ENCODE measurements around the gene TRAF5.
"Not testable (repeated sequence)": the region's sequence is repeated elsewhere in the genome, so short reads cannot be mapped to it uniquely, and the experiment has no call there.

Gene TRAF5

GRCh38 chr1:211326528-211327345 is at the start of gene TRAF5:
TRAF5 (plus strand) TSS chr1:211326833; CDS start chr1:211353240, 26,407 bp downstream.
- peak; percentile 80 for DNase-seq (ENCODE audit: low spot score)

- no peak for DNase-seq (ENCODE audit: low spot score)
Measured at GRCh38 chr1:211279340-211279739, 47.3 kb upstream of the TRAF5 start.

- DNase-seq (ENCODE audit: low spot score): no peak
Measured at GRCh38 chr1:211280910-211281309, 45.7 kb upstream of the TRAF5 start.

GRCh38 chr1:211281320-211282022 is 45.2 kb upstream of the TRAF5 start:
- DNase-seq (ENCODE audit: low spot score): no peak

GRCh38 chr1:211282023-211282373 is 44.6 kb upstream of the TRAF5 start:
- no peak for DNase-seq (ENCODE audit: low spot score)

- no peak for DNase-seq (ENCODE audit: low spot score)
Measured at GRCh38 chr1:211285196-211285595, 41.4 kb upstream of the TRAF5 start.

- no peak for DNase-seq (ENCODE audit: low spot score)
Measured at GRCh38 chr1:211287218-211287617, 39.4 kb upstream of the TRAF5 start.

- no peak for DNase-seq (ENCODE audit: low spot score)
Measured at GRCh38 chr1:211292411-211292810, 34.2 kb upstream of the TRAF5 start.

GRCh38 chr1:211296396-211296795 is 30.2 kb upstream of the TRAF5 start:
- no peak for DNase-seq (ENCODE audit: low spot score)

GRCh38 chr1:211305044-211305443 is 21.6 kb upstream of the TRAF5 start:
- peak; percentile 18 for DNase-seq (ENCODE audit: low spot score)

GRCh38 chr1:211309617-211310016 is 17.0 kb upstream of the TRAF5 start:
- DNase-seq (ENCODE audit: low spot score): peak; percentile 16

GRCh38 chr1:211313392-211313791 is 13.2 kb upstream of the TRAF5 start:
- DNase-seq (ENCODE audit: low spot score): no peak

GRCh38 chr1:211318576-211319280 is 7.9 kb upstream of the TRAF5 start:
- peak; percentile 25 for DNase-seq (ENCODE audit: low spot score)

- DNase-seq (ENCODE audit: low spot score): no peak
Measured at GRCh38 chr1:211319892-211320291, 6.7 kb upstream of the TRAF5 start.

- no peak for DNase-seq (ENCODE audit: low spot score)
Measured at GRCh38 chr1:211320980-211321379, 5.7 kb upstream of the TRAF5 start.

- DNase-seq (ENCODE audit: low spot score): not testable (repeated sequence)
Measured at GRCh38 chr1:211321646-211322045, 5.0 kb upstream of the TRAF5 start.

GRCh38 chr1:211323156-211324063 is 3.2 kb upstream of the TRAF5 start:
- peak; percentile 70 for DNase-seq (ENCODE audit: low spot score)

- DNase-seq (ENCODE audit: low spot score): peak; percentile 30
Measured at GRCh38 chr1:211324992-211325775, 1.4 kb upstream of the TRAF5 start.

- DNase-seq (ENCODE audit: low spot score): no peak
Measured at GRCh38 chr1:211326140-211326527, 499 bp upstream of the TRAF5 start.

GRCh38 chr1:211327346-211327921 is 801 bp downstream of the TRAF5 start:
- peak; percentile 38 for DNase-seq (ENCODE audit: low spot score)
